Body of pancreas (tissue), 4 donors: ENCODE results near the gene STAB1.

Experiments used
- POLR2A ChIP-seq, 3 donors: fragments of 450-650 bp; IDR thresholded peaks; one replicate each; pipeline ENCODE4 v1.6.1; 2016; ENCODE audit warnings: antibody characterized with exemption in 3 of 3, mild to moderate bottlenecking in 2 of 3
- TF ChIP-seq, protein P1 (sequence below), 7 experiments: fragments of 450-650 bp in 4 of 7; fragments of 200-600 bp in 3 of 7; sonication (generic) in 3 of 7; IDR thresholded peaks; one replicate each; pipeline ENCODE4 v1.5.1; 2016 to 2019; ENCODE audit warnings: antibody characterized with exemption in 7 of 7

DNA sequence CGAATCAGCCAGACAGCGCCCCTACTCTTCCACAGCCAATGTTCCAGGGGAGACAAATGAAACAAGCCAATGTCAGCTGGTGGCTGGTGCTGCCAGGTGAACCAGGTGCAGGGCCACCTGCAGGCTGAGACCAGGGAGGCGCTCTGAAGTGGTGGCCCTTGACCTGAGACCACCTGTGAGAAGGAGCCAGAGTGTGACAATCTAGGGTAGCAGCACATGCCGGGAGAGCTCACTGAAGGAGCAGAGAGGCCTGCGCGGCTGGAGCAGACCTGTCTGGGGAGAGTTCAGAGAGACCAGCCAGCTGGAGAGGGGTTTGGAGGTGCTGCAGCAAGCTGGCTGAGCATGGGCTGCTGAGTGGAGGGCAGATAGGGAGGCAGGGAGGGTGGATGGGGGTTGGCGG lies 693 bp upstream of the STAB1 start:
- TF ChIP-seq, protein P1, sequence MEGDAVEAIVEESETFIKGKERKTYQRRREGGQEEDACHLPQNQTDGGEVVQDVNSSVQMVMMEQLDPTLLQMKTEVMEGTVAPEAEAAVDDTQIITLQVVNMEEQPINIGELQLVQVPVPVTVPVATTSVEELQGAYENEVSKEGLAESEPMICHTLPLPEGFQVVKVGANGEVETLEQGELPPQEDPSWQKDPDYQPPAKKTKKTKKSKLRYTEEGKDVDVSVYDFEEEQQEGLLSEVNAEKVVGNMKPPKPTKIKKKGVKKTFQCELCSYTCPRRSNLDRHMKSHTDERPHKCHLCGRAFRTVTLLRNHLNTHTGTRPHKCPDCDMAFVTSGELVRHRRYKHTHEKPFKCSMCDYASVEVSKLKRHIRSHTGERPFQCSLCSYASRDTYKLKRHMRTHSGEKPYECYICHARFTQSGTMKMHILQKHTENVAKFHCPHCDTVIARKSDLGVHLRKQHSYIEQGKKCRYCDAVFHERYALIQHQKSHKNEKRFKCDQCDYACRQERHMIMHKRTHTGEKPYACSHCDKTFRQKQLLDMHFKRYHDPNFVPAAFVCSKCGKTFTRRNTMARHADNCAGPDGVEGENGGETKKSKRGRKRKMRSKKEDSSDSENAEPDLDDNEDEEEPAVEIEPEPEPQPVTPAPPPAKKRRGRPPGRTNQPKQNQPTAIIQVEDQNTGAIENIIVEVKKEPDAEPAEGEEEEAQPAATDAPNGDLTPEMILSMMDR (IDR thresholded peaks at IDR 0.05), result no peak
- no peak for TF ChIP-seq POLR2A (IDR thresholded peaks at IDR 0.05)
